GM12873 (cell line): ENCODE data around the gene CASKIN2.

ENCODE experiments used
- CTCF ChIP-seq: IDR thresholded peaks from 2 replicates; pipeline ENCODE4 v1.5.1; 2012; ENCODE audit warnings: low read depth, mild to moderate bottlenecking, moderate library complexity, low read length, control low read depth; ENCODE audit not compliant: insufficient read depth; ENCODE audit errors: missing control alignments

CASKIN2 gene

DNA sequence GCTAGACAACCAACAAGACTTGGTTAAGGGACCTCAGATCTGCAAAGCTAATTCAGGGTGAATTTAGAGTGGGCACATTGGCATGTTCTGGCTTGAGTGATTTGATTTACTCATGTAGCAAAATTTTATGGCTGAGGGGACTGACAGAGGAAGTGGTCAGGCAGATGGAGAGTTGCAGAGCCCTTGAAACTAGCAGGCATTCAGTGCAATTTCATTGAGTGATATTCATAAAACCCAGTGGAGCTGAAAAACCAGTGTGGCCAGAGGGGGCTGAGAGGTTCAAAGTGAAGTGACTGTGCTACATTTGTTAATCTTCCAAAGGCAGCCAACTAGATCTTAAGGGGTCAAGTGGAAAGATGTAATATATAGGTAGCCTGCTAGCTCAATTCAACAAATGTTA, 61.1 kb downstream of the CASKIN2 start:
- TF ChIP-seq CTCF = no peak

GRCh38 chr17:75450270-75450669, 65.1 kb downstream of the CASKIN2 start:
- TF ChIP-seq CTCF = no peak
